ENCODE data around the gene TMIGD1. TPM values are rescaled to one million over a fixed set of nuclear protein-coding genes. Genes with fewer than 3 reads are reported as not detected.

The TMIGD1 gene
- total and polyA plus RNA-seq, 2 of the 13 experiments (the other 11 are each of a cell fraction or from before 2014, with no cell fraction given) = not detected

DNA sequence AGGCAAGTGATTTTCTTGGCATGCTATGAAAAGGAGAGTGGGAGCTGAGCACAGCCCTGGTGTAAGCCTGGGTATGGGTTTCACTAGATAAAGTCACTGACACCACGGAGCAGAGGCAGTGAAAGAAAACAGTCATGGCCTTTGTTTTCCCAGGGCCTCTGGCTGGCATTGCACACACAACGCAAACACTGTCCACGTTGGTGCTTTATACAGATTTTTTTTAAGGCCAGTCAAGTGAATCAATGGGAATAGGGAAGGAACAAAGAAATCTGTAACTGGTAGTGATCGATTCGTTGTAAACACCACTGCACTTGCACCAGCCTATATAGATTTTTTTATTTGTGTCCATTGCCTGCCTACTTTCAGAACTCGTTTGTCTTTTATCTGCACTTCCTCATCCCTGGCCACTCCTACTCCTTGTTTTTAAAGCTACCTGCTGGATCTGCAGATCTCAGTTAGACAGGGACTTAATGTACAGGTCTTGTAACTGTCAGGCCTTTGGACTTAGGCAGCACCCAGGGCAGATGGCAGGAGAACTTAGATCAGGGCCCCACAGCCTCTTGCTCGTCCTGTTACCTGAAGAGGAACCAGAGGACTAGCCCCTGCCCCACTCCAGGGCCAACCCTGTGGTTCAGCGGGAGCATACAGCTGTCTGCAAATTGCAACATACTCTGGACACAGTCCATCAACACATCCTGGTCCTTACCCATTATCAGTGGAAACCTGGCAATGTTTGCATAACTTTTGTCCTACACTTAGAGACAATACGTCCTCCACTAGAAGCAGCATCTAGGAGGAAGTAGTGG lies 10.6 kb upstream of the TMIGD1 start (continued):
- TF ChIP-seq ZNF136 (CRISPR knock-in tag; IDR thresholded peaks at IDR 0.05; ENCODE audit: low read depth) = no peak
- TF ChIP-seq, protein P1, sequence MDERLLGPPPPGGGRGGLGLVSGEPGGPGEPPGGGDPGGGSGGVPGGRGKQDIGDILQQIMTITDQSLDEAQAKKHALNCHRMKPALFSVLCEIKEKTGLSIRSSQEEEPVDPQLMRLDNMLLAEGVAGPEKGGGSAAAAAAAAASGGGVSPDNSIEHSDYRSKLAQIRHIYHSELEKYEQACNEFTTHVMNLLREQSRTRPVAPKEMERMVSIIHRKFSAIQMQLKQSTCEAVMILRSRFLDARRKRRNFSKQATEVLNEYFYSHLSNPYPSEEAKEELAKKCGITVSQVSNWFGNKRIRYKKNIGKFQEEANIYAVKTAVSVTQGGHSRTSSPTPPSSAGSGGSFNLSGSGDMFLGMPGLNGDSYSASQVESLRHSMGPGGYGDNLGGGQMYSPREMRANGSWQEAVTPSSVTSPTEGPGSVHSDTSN (CRISPR knock-in tag; IDR thresholded peaks at IDR 0.05) = no peak
- no peak; the same call in 1 of the 2 replicates for TF ChIP-seq ZSCAN9 (CRISPR knock-in tag; IDR thresholded peaks at IDR 0.05; ENCODE audit: borderline replicate concordance)
- TF ChIP-seq PRMT3 (CRISPR knock-in tag; IDR thresholded peaks at IDR 0.05; ENCODE audit: borderline replicate concordance, low read depth) = no peak
- TF ChIP-seq, protein P2, sequence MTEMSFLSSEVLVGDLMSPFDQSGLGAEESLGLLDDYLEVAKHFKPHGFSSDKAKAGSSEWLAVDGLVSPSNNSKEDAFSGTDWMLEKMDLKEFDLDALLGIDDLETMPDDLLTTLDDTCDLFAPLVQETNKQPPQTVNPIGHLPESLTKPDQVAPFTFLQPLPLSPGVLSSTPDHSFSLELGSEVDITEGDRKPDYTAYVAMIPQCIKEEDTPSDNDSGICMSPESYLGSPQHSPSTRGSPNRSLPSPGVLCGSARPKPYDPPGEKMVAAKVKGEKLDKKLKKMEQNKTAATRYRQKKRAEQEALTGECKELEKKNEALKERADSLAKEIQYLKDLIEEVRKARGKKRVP (CRISPR knock-in tag; IDR thresholded peaks at IDR 0.05) = peak in 1 of 2 experiments; percentile 96; a peak in 2 of 4 replicates
- TF ChIP-seq SRSF1 (optimal IDR thresholded peaks at IDR 0.05; ENCODE audit: low read depth, low read length) = no peak
- TF ChIP-seq, protein P3, sequence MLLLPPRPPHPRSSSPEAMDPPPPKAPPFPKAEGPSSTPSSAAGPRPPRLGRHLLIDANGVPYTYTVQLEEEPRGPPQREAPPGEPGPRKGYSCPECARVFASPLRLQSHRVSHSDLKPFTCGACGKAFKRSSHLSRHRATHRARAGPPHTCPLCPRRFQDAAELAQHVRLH (CRISPR knock-in tag; IDR thresholded peaks at IDR 0.05; ENCODE audit: borderline replicate concordance, low read depth) = peak; percentile 71
- TF ChIP-seq ZNF7 (CRISPR knock-in tag; IDR thresholded peaks at IDR 0.05) = no peak
- TF ChIP-seq ZNF709 (CRISPR knock-in tag; IDR thresholded peaks at IDR 0.05) = no peak
- TF ChIP-seq ZFP36L2 (CRISPR knock-in tag; IDR thresholded peaks at IDR 0.05) = no peak; the same call in 1 of the 2 replicates
- TF ChIP-seq U2AF1 (optimal IDR thresholded peaks at IDR 0.05; ENCODE audit: low read depth, low read length) = no peak
- TF ChIP-seq, protein P4, sequence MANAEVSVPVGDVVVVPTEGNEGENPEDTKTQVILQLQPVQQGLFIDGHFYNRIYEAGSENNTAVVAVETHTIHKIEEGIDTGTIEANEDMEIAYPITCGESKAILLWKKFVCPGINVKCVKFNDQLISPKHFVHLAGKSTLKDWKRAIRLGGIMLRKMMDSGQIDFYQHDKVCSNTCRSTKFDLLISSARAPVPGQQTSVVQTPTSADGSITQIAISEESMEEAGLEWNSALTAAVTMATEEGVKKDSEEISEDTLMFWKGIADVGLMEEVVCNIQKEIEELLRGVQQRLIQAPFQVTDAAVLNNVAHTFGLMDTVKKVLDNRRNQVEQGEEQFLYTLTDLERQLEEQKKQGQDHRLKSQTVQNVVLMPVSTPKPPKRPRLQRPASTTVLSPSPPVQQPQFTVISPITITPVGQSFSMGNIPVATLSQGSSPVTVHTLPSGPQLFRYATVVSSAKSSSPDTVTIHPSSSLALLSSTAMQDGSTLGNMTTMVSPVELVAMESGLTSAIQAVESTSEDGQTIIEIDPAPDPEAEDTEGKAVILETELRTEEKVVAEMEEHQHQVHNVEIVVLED (CRISPR knock-in tag; IDR thresholded peaks at IDR 0.05; ENCODE audit: borderline replicate concordance) = peak; percentile 56
- peak; percentile 44; the same call in 1 of the 2 replicates for TF ChIP-seq ZNF431 (CRISPR knock-in tag; IDR thresholded peaks at IDR 0.05; ENCODE audit: borderline replicate concordance, low read depth)
- TF ChIP-seq HOXA7 (CRISPR knock-in tag; IDR thresholded peaks at IDR 0.05) = no peak
- 0 out of 2 replicates have a peak, but pooled peaks have one; percentile 24 for TF ChIP-seq ZNF572 (CRISPR knock-in tag; IDR thresholded peaks at IDR 0.05)
- TF ChIP-seq, protein P5, sequence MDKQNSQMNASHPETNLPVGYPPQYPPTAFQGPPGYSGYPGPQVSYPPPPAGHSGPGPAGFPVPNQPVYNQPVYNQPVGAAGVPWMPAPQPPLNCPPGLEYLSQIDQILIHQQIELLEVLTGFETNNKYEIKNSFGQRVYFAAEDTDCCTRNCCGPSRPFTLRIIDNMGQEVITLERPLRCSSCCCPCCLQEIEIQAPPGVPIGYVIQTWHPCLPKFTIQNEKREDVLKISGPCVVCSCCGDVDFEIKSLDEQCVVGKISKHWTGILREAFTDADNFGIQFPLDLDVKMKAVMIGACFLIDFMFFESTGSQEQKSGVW (CRISPR knock-in tag; IDR thresholded peaks at IDR 0.05; ENCODE audit: borderline replicate concordance) = no peak
- no peak for TF ChIP-seq CCAR2 (optimal IDR thresholded peaks at IDR 0.05; ENCODE audit: low read depth, low read length)
- TF ChIP-seq ZNF569 (CRISPR knock-in tag; IDR thresholded peaks at IDR 0.05; ENCODE audit: borderline replicate concordance) = no peak
- TF ChIP-seq, protein P6, sequence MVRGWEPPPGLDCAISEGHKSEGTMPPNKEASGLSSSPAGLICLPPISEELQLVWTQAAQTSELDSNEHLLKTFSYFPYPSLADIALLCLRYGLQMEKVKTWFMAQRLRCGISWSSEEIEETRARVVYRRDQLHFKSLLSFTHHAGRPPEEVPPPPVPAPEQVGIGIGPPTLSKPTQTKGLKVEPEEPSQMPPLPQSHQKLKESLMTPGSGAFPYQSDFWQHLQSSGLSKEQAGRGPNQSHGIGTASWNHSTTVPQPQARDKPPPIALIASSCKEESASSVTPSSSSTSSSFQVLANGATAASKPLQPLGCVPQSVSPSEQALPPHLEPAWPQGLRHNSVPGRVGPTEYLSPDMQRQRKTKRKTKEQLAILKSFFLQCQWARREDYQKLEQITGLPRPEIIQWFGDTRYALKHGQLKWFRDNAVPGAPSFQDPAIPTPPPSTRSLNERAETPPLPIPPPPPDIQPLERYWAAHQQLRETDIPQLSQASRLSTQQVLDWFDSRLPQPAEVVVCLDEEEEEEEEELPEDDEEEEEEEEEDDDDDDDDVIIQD (CRISPR knock-in tag; IDR thresholded peaks at IDR 0.05; ENCODE audit: low read depth) = peak; percentile 89
- TF ChIP-seq TOPORS (CRISPR knock-in tag; IDR thresholded peaks at IDR 0.05) = peak; percentile 93; the same call in 1 of the 2 replicates
- no peak for TF ChIP-seq HNRNPLL (IDR thresholded peaks at IDR 0.05; ENCODE audit: low read depth, low read length, poor library complexity, severe bottlenecking)
- TF ChIP-seq U2AF2 (IDR thresholded peaks at IDR 0.05; ENCODE audit: low read depth, low read length) = no peak
- TF ChIP-seq HDAC1 (CRISPR knock-in tag; IDR thresholded peaks at IDR 0.05) = peak; percentile 92
